ENCODE measurements around the gene HOOK2. TPM values are rescaled to one million over a fixed set of nuclear protein-coding genes. Genes with fewer than 3 reads are reported as not detected.
A peak's percentile ranks its signal among the peaks of the same experiment; 100 is the strongest.

HOOK2 gene
- total RNA-seq, 1 donor from 2014 or later: 26.8 TPM

- Mint-ChIP-seq H3K27ac (ENCODE audit: unreplicated experiment) (peak within 1 kb of the TSS; percentile 90), H3K4me3 (ENCODE audit: unreplicated experiment) (peak within 1 kb of the TSS; percentile 91), H3K4me1 (ENCODE audit: unreplicated experiment) (peaks cover 23% of the 10 kb centered on the region), H3K36me3 (ENCODE audit: unreplicated experiment) (no peaks in the 10 kb centered on the region), H3K9me3 (ENCODE audit: unreplicated experiment) (no peaks in the 10 kb centered on the region), H3K27me3 (ENCODE audit: unreplicated experiment) (no peaks in the 10 kb centered on the region)
- TF ChIP-seq CTCF (IDR thresholded peaks at IDR 0.05): no peak
- DNase-seq (ENCODE audit: extremely low spot score, unreplicated experiment): peak; percentile 97
Measured at GRCh38 chr19:12806242-12807081, 31.1 kb upstream of the HOOK2 start, which contains the start of gene RNASEH2A. RNASEH2A (plus strand) TSS chr19:12806584; CDS start chr19:12806674, 90 bp downstream.

GRCh38 chr19:12804051-12804450, 28.7 kb upstream of the HOOK2 start:
- TF ChIP-seq CTCF (IDR thresholded peaks at IDR 0.05): no peak
- no peak overlapping the region for H3K4me3 Mint-ChIP-seq (ENCODE audit: unreplicated experiment)
- peaks cover 31% of the 10 kb centered on the region for H3K4me1 Mint-ChIP-seq (ENCODE audit: unreplicated experiment)

GRCh38 chr19:12802267-12803106, 27.1 kb upstream of the HOOK2 start:
- H3K27me3 Mint-ChIP-seq (ENCODE audit: unreplicated experiment): no peaks in the 10 kb centered on the region
- H3K36me3 Mint-ChIP-seq (ENCODE audit: unreplicated experiment): no peaks in the 10 kb centered on the region
- H3K4me3 Mint-ChIP-seq (ENCODE audit: unreplicated experiment): peak overlapping the region; percentile 85
- TF ChIP-seq CTCF (IDR thresholded peaks at IDR 0.05): no peak
- DNase-seq (ENCODE audit: extremely low spot score, unreplicated experiment): no peak
- no peaks in the 10 kb centered on the region for H3K9me3 Mint-ChIP-seq (ENCODE audit: unreplicated experiment)
- peak overlapping the region; percentile 35 for H3K27ac Mint-ChIP-seq (ENCODE audit: unreplicated experiment)
- H3K4me1 Mint-ChIP-seq (ENCODE audit: unreplicated experiment): peaks cover 30% of the 10 kb centered on the region

More at GRCh38 chr19:12804051-12804450, 28.7 kb upstream of the HOOK2 start:
- H3K27ac Mint-ChIP-seq (ENCODE audit: unreplicated experiment): no peak overlapping the region
- H3K36me3 Mint-ChIP-seq (ENCODE audit: unreplicated experiment): no peaks in the 10 kb centered on the region
- no peaks in the 10 kb centered on the region for H3K9me3 Mint-ChIP-seq (ENCODE audit: unreplicated experiment)
- no peaks in the 10 kb centered on the region for H3K27me3 Mint-ChIP-seq (ENCODE audit: unreplicated experiment)
- no peak for DNase-seq (ENCODE audit: extremely low spot score, unreplicated experiment)

- TF ChIP-seq CTCF (IDR thresholded peaks at IDR 0.05): no peak
- peak within 1 kb of the TSS; percentile 85 for H3K4me3 Mint-ChIP-seq (ENCODE audit: unreplicated experiment)
Measured at GRCh38 chr19:12801466-12802266, 26.3 kb upstream of the HOOK2 start, which contains the start of the genes PRDX2 and THSD8. PRDX2 (minus strand) TSS chr19:12801800; CDS start chr19:12801261, 539 bp downstream. THSD8 (plus strand) TSS chr19:12802069; CDS start chr19:12802072, 3 bp downstream.

More at GRCh38 chr19:12801466-12802266, 26.3 kb upstream of the HOOK2 start, which contains the start of the genes PRDX2 and THSD8:
- no peaks in the 10 kb centered on the region for H3K27me3 Mint-ChIP-seq (ENCODE audit: unreplicated experiment)
- H3K4me1 Mint-ChIP-seq (ENCODE audit: unreplicated experiment): peaks cover 24% of the 10 kb centered on the region
- H3K36me3 Mint-ChIP-seq (ENCODE audit: unreplicated experiment): no peaks in the 10 kb centered on the region
- DNase-seq (ENCODE audit: extremely low spot score, unreplicated experiment): peak; percentile 91
- no peaks in the 10 kb centered on the region for H3K9me3 Mint-ChIP-seq (ENCODE audit: unreplicated experiment)
- H3K27ac Mint-ChIP-seq (ENCODE audit: unreplicated experiment): peak within 1 kb of the TSS; percentile 35
